Tibial artery (tissue), 4 donors: ENCODE measurements around the gene LGI4.
"Not testable (repeated sequence)": the region's sequence is repeated elsewhere in the genome, so short reads cannot be mapped to it uniquely, and the experiment has no call there.

Experiments used
- DNase-seq, 2 donors: peaks; one replicate each; pipeline ENCODE4 v3.0.0-alpha.2; 2019
- H3K27ac ChIP-seq, 2 donors: fragments of 200-600 bp; sonication (generic) in 1 of 2; 1 replicate in 1 of 2; 2 replicates in 1 of 2; pipeline ENCODE4 v1.5.1; 2018 to 2019; ENCODE audit warnings: mild to moderate bottlenecking in 1 of 2
- H3K27me3 ChIP-seq, 2 donors: fragments of 200-600 bp; sonication (generic) in 1 of 2; one replicate each; pipeline versions ENCODE4 v1.5.1 to v1.6.0; 2016 to 2019
- H3K36me3 ChIP-seq, 3 donors: fragments of 200-600 bp; sonication (generic) in 2 of 3; one replicate each; pipeline ENCODE4 v1.5.1; 2016 to 2019; ENCODE audit warnings: mild to moderate bottlenecking in 2 of 3
- H3K4me1 ChIP-seq, 4 donors: fragments of 200-600 bp; sonication (generic) in 2 of 4; 1 replicate in 3 of 4; 2 replicates in 1 of 4; pipeline ENCODE4 v1.5.1; 2016 to 2019
- H3K4me3 ChIP-seq, 2 donors: fragments of 200-600 bp; sonication (generic) in 1 of 2; 1 replicate in 1 of 2; 2 replicates in 1 of 2; pipeline ENCODE4 v1.5.1; 2018 to 2019; ENCODE audit warnings: mild to moderate bottlenecking in 2 of 2
- H3K9me3 ChIP-seq, 3 donors: fragments of 200-600 bp; sonication (generic) in 1 of 3; one replicate each; pipeline ENCODE4 v1.5.1; 2016 to 2019
- intact Hi-C: fragments of 100-400 bp; cut with DNase I; formaldehyde crosslinking; loops from one replicate; pipeline ENCODE4 v1.15.0; 2023; ENCODE audit warnings: low total_unique reads
- TF ChIP-seq, protein P1 (sequence below), 2 experiments: fragments of 200-600 bp in 1 of 2; fragments of 450-650 bp in 1 of 2; IDR thresholded peaks; one replicate each; pipeline ENCODE4 v1.5.1; 2017 to 2019; ENCODE audit warnings: antibody characterized with exemption in 2 of 2, mild to moderate bottlenecking in 1 of 2, moderate library complexity in 1 of 2

Gene LGI4

DNA sequence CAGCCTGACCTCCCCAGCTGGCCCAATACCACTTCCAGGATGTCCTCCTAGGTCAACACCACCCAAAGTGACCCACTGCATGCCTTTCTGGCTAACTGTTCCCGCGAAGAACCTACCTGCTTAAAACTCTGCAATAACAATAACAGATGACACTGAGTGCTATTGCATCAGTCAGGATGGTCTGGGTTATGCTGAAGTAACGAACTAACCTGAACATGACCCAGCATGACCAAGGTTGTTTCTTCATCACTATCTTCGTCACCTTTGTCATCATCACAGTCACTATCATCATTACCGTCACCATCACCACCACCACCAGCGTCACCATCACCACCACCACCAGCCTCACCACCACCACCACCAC is 29.8 kb downstream of the LGI4 start:
- Histone ChIP-seq H3K36me3 (no peaks in the 10 kb centered on the region), H3K4me3 (no peak overlapping the region), H3K9me3 (no peaks in the 10 kb centered on the region), H3K27me3 (peaks cover 0 to 13% of the 10 kb centered on the region in 2 donors), H3K27ac (no peak overlapping the region), H3K4me1 (no peaks in the 10 kb centered on the region)
- TF ChIP-seq, protein P1, sequence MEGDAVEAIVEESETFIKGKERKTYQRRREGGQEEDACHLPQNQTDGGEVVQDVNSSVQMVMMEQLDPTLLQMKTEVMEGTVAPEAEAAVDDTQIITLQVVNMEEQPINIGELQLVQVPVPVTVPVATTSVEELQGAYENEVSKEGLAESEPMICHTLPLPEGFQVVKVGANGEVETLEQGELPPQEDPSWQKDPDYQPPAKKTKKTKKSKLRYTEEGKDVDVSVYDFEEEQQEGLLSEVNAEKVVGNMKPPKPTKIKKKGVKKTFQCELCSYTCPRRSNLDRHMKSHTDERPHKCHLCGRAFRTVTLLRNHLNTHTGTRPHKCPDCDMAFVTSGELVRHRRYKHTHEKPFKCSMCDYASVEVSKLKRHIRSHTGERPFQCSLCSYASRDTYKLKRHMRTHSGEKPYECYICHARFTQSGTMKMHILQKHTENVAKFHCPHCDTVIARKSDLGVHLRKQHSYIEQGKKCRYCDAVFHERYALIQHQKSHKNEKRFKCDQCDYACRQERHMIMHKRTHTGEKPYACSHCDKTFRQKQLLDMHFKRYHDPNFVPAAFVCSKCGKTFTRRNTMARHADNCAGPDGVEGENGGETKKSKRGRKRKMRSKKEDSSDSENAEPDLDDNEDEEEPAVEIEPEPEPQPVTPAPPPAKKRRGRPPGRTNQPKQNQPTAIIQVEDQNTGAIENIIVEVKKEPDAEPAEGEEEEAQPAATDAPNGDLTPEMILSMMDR (IDR thresholded peaks at IDR 0.05): no peak
- DNase-seq: no peak
- intact Hi-C loops: no loop called here

DNA sequence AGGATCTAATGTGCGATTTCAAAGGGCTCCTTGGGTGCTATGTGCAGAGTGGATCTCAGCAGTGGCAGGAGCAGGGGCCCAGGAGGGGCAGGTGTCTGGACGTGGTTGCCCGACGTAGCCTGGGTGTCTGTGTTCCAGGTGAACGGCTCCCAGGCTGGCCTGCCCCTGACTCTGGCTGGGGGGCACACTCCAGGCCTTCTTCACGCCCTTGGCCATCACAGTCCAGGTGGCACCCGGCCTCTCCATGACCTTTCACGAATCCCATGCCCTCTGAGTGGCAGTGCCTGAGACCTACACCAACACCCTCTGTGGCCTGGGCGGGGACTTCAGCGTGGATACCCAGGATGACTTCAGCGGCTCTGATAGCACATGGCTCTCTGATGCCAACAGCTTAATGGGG is 30.5 kb downstream of the LGI4 start:
- intact Hi-C loops: no loop called here
- no peaks in the 10 kb centered on the region for H3K36me3 ChIP-seq
- TF ChIP-seq, protein P1 (IDR thresholded peaks at IDR 0.05): no peak
- no peak overlapping the region for H3K27ac ChIP-seq
- H3K4me3 ChIP-seq: no peak overlapping the region
- DNase-seq: no peak
- H3K4me1 ChIP-seq: no peaks in the 10 kb centered on the region
- peaks cover 0 to 6% of the 10 kb centered on the region in 2 donors for H3K27me3 ChIP-seq
- no peaks in the 10 kb centered on the region for H3K9me3 ChIP-seq

DNA sequence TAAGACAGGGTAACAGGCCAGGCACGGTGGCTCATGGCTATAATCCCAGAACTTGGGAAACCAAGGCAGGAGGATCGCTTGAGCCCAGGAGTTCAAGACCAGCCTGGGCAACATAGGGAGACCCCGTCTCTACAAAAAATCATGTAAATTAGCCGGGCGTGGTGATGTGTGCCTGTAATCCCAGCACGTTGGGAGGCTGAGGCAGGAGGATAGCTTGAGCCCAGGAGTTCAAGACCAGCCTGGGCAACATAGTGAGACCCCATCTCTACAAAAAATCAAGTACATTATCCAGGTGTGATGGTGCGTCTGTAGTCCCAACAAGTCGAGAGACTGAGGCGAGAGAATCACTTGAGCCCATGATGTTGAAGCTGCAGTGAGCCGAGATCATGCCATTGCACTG is 31.2 kb downstream of the LGI4 start:
- H3K4me3 ChIP-seq, H3K9me3 ChIP-seq, H3K27ac ChIP-seq, H3K36me3 ChIP-seq, DNase-seq, H3K27me3 ChIP-seq, intact Hi-C loops, H3K4me1 ChIP-seq: not testable (repeated sequence)

DNA sequence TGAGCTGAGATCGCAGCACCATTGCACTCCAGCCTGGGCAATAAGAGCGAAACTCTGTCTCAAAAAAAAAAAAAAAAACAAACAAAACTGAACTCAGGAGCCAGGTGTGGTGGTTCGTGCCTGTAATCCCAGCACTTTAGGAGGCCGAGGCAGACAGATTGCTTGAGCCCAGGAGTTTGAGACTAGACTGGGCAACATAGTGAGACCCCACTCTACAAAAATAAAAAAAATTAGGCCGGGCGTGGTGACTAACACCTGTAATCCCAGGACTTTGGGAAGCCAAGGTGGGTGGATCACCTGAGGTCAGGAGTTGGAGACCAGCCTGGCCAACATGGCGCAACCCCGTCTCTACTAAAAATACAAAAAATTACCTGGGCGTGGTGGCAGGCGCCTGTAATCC is 32.9 kb downstream of the LGI4 start:
- H3K4me3 ChIP-seq, H3K36me3 ChIP-seq, intact Hi-C loops, H3K27ac ChIP-seq, H3K27me3 ChIP-seq, H3K4me1 ChIP-seq, H3K9me3 ChIP-seq, DNase-seq: not testable (repeated sequence)

DNA sequence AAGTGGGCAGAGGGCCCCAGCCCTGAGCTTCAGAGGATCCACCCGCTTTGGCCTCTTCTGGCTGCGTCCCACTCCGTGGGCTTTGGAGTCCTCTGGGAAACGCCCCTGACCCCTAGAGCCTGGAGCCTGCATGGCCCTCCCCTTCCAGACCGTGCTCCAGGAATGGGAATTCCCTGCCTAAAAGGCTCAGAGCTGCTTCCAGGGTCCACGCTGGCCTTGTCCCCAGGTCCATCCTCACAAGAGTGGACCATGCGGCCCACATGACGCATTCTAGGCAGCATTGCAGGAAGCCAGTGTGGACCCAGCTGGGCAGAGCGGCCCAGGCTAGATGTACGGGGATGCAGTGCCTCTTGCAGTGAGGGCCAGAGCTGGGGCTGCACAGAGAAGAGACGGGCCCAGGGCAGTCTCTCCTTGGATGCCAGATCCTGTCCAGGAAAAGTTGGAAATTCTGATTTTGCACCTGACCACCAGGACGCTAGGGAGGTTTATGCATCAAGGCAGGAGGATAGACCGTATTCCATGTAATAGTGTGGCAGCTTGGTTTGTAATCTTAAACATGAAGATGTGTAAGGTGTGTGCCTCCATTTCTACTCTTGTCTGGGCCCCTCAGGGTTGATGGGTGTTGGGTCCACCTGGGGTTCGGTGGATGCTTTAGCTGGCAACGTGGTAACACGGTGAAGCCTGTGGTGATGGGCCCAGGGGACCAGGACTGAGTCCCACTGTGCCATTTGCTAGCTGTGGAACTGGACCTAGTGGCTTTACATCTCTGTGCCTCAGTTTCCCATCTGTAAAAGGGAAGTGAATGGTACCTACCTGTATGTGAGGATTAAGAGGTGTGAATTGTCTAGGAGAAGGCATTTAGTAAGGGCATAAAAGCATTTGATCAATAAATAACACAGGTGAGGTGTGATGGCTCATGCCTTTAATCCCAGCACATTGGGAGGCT is 34.0 kb downstream of the LGI4 start:
- Histone ChIP-seq H3K9me3 (no peaks in the 10 kb centered on the region), H3K27me3 (peaks cover 0 to 3% of the 10 kb centered on the region in 2 donors), H3K4me3 (no peak overlapping the region), H3K27ac (no peak overlapping the region), H3K4me1 (no peaks in the 10 kb centered on the region), H3K36me3 (no peaks in the 10 kb centered on the region)
- TF ChIP-seq, protein P1 (IDR thresholded peaks at IDR 0.05): no peak
- DNase-seq: no peak
- intact Hi-C loops: no loop called here

DNA sequence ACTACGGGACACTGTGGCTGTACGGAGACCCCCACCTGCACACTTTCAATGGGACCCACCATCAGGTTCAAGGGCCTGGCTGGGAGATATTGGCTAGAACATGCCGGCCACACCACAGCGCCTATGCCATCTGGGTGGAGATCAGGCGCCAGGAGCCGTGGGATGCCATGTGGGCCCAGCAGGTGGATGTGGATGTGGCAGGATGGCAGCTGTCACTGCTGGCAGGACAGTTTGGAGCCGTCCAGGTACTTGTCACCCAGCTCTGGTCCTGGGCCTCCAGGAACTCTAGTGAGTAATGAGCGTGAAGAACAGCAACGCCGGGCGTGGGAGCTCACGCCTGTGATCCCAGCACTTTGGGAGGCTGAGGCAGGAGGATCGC is 35.0 kb downstream of the LGI4 start:
- DNase-seq: no peak
- intact Hi-C loops: no loop called here
- TF ChIP-seq, protein P1 (IDR thresholded peaks at IDR 0.05): no peak
- H3K4me1 ChIP-seq: no peaks in the 10 kb centered on the region
- H3K27me3 ChIP-seq: peaks cover 0 to 3% of the 10 kb centered on the region in 2 donors
- H3K36me3 ChIP-seq: no peaks in the 10 kb centered on the region
- H3K4me3 ChIP-seq: no peak overlapping the region
- H3K9me3 ChIP-seq: no peaks in the 10 kb centered on the region
- no peak overlapping the region for H3K27ac ChIP-seq
